H1 (cell line): ENCODE measurements around the gene TWNK. TPM values are rescaled to one million over a fixed set of nuclear protein-coding genes. Genes with fewer than 3 reads are reported as not detected.

Experiments
- ASH2L ChIP-seq: fragments of 200-600, 300-600 bp; sonication (generic); IDR thresholded peaks from one replicate; pipeline ENCODE4 v1.7.1; 2017; ENCODE audit warnings: low read length
- JUND ChIP-seq: IDR thresholded peaks from 2 replicates; pipeline ENCODE4 v1.6.1; 2011; ENCODE audit warnings: mild to moderate bottlenecking, improper control_type of control experiment, low read length
- KDM4A ChIP-seq: IDR thresholded peaks from one replicate; pipeline ENCODE4 v1.7.1; 2012; ENCODE audit warnings: low read depth, mild to moderate bottlenecking, moderate library complexity, low read length, inconsistent platforms; ENCODE audit not compliant: severe bottlenecking
- MAX ChIP-seq: IDR thresholded peaks from 2 replicates; pipeline ENCODE4 v1.6.1; 2012; ENCODE audit warnings: inconsistent platforms
- RAD21 ChIP-seq, 2 experiments: IDR thresholded peaks in 1 of 2; conservative IDR thresholded peaks in 1 of 2; 2 replicates each; pipeline ENCODE4 v1.6.1; 2011; ENCODE audit warnings: low read depth in 2 of 2, low read length in 2 of 2, improper control_type of control experiment in 1 of 2, inconsistent platforms in 1 of 2, mild to moderate bottlenecking in 1 of 2, moderate library complexity in 1 of 2
- polyA plus RNA-seq, 7 experiments: library from polyadenylated mRNA; depleted of rRNA in 3 of 7; stranded (reverse) in 5 of 7; unstranded in 2 of 7; fragments of >200 nt in 5 of 7; fragments of 200-250 nt in 2 of 7; gene quantifications; 1 replicate in 5 of 7; 2 replicates in 1 of 7; 4 replicates in 1 of 7; pipeline versions ENCODE4 v1.2.1 to v1.2.3, GENCODE V29; 2011 to 2013; ENCODE audit warnings: missing spikeins in 2 of 7, mixed read lengths in 2 of 7
- total RNA-seq: library from RNA; stranded (reverse); fragmentation: NEBNext Ultra II Directional; extraction: Animal tissue kit (Norgen Biotek cat#: 25700); gene quantifications from 2 replicates; pipeline ENCODE4 v1.2.1, GENCODE V29; 2021

The TWNK gene
- total and polyA plus RNA-seq, 2 of the 8 experiments (the other 6 are each of a cell fraction or from before 2014, with no cell fraction given) = 15.4 to 32.5 TPM

GRCh38 chr10:100998991-100999741 lies 11.8 kb downstream of the TWNK start (continued):
- TF ChIP-seq RAD21 (IDR thresholded peaks at IDR 0.05 in 1 of 2, conservative IDR thresholded peaks at IDR 0.05 in 1 of 2; ENCODE audit: low read depth in 2 of 2, low read length in 2 of 2) = peak; percentile 22 to 50; a peak in 2 of 4 replicates
- no peak for TF ChIP-seq JUND
- TF ChIP-seq ASH2L = peak; percentile 11
- peak; percentile 68 for TF ChIP-seq MAX
- peak; percentile 73 for TF ChIP-seq KDM4A
